Activated CD4-positive, CD25-positive, alpha-beta regulatory T cell treated with anti-CD3 and anti-CD28 coated beads, Interleukin-2, amount 50 U/mL, for 16 hours (primary cell): ENCODE data around the gene SPAG6.
"Not testable (repeated sequence)": the region's sequence is repeated elsewhere in the genome, so short reads cannot be mapped to it uniquely, and the experiment has no call there.

Experiments
- DNase-seq: peaks from one replicate; pipeline ENCODE4 v3.0.0-alpha.2; 2020; ENCODE audit warnings: low read depth, low spot score

The SPAG6 gene

GRCh38 chr10:22341190-22341925, 3.9 kb upstream of the SPAG6 start:
- no peak for DNase-seq

- DNase-seq = no peak
Measured at GRCh38 chr10:22341926-22342196, 3.4 kb upstream of the SPAG6 start.

GRCh38 chr10:22342421-22342820, 2.9 kb upstream of the SPAG6 start:
- no peak for DNase-seq

- DNase-seq = no peak
Measured at GRCh38 chr10:22343731-22344130, 1.6 kb upstream of the SPAG6 start.

GRCh38 chr10:22344249-22344648, 1.0 kb upstream of the SPAG6 start:
- no peak for DNase-seq

DNA sequence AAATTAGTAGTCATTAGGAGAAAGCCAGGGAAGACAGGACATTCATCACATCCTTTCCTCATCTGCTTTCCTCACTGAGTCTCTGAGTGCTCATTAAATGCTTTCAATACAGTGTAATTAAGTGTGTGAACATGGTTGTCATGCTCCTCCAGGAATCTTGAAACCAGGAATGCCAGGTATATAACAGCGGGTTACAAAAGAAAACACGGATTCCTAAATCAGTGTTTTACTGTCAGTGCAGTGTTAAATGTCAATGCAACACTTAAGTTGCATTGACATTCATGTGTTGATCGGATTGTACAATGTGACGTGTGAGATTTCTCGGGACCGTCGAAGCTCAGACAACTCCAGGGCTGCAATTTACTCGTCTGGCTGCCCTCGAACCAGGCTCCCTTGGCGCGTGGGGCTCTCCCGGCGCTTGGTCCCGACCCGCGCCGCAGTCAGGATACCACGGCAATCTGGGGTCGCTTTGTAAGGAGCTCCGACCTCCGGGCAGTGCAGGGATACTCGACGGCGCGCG, 455 bp upstream of the SPAG6 start:
- no peak for DNase-seq

GRCh38 chr10:22346096-22346661, 883 bp downstream of the SPAG6 start:
- DNase-seq = no peak

- DNase-seq = no peak
Measured at GRCh38 chr10:22349755-22350154, 4.5 kb downstream of the SPAG6 start.

- DNase-seq = no peak
Measured at GRCh38 chr10:22351131-22351703, 5.9 kb downstream of the SPAG6 start.

- DNase-seq = no peak
Measured at GRCh38 chr10:22356324-22356873, 11.1 kb downstream of the SPAG6 start.

DNA sequence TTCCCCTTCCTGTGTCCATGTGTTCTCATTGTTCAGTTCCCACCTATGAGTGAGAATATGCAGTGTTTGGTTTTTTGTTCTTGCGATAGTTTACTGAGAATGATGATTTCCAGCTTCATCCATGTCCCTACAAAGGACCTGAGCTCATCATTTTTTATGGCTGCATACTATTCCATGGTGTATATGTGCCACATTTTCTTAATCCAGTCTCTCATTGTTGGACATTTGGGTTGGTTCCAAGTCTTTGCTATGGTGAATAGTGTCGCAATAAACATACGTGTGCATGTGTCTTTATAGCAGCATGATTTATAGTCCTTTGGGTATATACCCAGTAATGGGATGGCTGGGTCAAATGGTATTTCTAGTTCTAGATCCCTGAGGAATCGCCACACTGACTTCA, 12.5 kb downstream of the SPAG6 start:
- DNase-seq = not testable (repeated sequence)

- DNase-seq = no peak
Measured at GRCh38 chr10:22363305-22363704, 18.0 kb downstream of the SPAG6 start.

GRCh38 chr10:22364407-22365140, 19.3 kb downstream of the SPAG6 start:
- no peak for DNase-seq

GRCh38 chr10:22365233-22365632, 19.9 kb downstream of the SPAG6 start:
- DNase-seq = no peak

DNA sequence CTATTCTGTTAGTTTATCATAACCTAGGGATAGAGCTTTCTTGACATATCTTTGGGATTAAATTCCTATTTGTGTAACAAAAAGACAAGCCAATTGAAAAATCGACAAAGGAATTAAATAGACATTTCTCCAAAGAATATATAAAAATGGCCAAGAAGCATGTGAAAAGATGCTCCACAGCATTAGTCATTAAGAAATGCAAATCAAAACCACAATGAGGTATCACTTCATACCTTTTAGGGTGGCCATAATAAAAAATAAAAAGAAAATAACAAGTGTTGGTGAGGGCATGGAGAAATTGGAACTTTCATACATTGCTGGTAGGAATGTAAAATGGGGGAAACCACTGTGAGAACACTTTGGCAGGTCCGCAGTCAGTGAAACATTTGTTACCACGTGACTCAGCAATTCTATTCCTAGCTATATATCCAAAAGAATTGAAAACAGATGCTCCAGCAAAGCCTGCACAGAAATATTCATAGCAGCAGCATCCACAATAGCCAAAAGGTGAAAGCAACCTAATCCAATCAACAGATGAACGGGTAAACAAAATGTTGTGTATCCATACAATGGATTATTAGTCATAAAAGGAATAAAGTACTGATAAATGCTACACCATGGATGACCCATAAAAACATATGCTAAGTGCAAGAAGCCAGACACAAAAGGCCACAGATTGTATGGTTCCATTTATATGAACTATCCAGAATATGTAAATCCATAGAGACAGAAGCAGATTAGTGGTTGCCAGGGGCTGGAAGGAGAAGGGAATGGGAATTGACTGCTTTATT, 20.5 kb downstream of the SPAG6 start:
- no peak for DNase-seq

- DNase-seq = no peak
Measured at GRCh38 chr10:22366435-22366703, 21.1 kb downstream of the SPAG6 start.

GRCh38 chr10:22366771-22367170, 21.5 kb downstream of the SPAG6 start:
- no peak for DNase-seq

- no peak for DNase-seq
Measured at GRCh38 chr10:22367471-22367870, 22.2 kb downstream of the SPAG6 start.

DNA sequence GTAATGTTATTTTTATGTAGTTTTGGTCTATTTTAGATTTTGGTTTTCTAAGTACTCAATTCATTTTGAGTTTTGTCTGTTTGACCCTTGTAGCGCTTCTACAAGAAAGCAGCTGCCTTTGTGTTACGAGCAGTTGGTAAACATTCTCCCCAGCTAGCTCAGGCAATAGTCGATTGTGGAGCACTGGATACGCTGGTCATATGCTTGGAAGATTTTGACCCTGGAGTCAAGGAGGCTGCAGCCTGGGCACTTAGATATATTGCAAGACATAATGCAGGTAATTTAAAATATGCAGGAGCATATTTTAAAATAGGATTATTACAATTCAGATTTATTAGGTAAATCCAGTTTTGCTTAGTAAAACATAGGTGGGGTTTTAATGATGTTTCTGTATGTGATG, 23.1 kb downstream of the SPAG6 start:
- DNase-seq = no peak

- DNase-seq = no peak
Measured at GRCh38 chr10:22368981-22369380, 23.7 kb downstream of the SPAG6 start.

GRCh38 chr10:22369434-22370072, 24.3 kb downstream of the SPAG6 start:
- DNase-seq = no peak
